NCI-H2029 (cell line): Measurements from ENCODE around the gene TSPAN4.

ENCODE experiments used
- DNase-seq: peaks from one replicate; lab custom pipeline; 2025; lab: John Stamatoyannopoulos, UW

The TSPAN4 gene

DNA sequence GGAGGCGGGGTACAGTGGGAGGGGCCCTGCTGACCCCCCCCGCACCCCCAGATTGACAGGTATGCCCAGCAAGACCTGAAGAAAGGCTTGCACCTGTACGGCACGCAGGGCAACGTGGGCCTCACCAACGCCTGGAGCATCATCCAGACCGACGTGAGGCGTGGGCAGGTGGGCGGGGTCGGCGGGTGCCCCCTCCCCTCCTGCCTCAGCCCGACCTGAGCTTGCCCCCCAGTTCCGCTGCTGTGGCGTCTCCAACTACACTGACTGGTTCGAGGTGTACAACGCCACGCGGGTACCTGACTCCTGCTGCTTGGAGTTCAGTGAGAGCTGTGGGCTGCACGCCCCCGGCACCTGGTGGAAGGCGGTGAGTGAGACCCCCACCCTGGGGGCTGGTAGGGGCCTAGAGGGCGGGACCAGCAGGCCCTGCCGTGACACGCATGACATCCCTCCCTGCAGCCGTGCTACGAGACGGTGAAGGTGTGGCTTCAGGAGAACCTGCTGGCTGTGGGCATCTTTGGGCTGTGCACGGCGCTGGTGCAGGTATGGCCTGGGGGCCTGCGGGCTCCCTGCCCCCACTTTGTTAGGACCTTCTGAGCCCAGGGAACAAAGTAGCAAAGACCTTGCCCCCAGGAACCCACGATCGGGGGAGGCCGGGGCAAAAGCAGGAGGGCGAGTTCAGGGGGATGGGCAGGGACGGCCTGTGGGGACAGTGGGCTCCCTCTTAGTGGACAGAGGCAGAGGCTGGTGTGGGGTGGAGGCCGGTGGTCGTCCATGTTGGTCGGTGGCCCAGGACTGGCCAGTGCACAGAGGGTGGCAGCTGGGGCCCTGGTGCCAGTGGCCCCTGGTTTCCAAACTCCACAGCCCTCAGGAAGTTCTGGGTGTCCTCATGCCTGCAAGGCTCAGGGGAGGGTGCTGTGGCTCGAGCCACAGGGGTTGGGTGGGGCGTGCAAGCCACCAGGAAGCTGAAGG lies 23.1 kb downstream of the TSPAN4 start:
- DNase-seq: no peak

DNA sequence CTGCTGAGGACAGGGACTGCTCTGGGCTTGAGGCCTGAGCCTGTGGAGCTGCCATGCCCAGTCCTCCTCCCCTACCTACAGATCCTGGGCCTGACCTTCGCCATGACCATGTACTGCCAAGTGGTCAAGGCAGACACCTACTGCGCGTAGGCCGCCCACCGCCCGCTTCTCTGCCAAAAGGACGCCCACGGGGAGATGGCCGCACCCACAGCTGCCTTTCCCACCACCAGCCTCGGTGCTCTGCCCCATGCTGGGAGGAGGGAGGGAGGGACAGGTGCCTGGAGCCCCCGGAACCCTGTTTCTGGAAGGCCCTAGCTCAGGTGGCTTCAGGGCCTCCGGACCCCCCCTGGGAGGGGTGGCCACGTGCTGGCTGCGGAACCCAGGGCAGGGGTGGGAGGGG lies 23.8 kb downstream of the TSPAN4 start:
- no peak for DNase-seq

DNA sequence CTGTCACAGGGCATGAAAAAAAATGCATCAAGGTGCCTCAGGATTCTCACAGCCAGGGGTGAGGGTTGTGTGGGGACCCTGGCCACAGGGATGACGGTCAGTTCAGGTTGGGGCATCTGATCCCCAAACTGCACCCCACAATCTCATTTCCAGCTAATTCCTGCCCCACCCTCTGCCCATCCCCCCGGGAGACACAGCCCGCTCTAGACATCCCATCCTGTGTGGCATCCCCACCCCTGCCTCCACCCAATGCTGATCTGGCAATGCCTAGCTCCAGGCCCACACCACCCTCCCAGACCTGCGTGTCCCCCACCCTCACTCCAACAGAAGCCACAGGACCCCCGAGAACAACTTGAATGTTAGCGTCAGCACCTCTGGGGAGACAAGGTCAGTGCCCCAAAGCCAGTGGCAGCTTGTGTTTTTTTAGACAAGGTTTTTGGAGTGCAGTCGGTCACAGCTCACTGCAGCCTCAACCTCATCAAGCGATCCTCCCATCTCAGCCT lies 25.3 kb downstream of the TSPAN4 start:
- DNase-seq: no peak

DNA sequence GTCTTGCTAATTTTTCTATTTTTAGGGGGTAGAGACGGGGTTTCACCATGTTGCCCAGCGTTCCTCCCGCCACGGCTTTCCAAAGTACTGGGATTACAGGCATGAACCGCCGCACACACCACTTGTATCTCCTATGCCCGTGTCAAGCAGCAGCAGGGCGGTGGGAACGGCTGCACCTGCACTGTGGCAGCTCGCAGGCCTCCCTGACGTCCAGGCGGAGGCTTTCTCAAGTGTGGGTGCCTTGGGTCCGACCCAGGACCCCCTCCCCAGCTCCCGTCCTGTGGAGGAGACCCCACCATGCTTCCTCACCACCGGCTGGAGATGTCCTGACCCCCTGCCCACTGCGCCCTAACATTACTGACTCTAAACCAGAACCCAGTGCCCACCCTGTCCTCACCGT lies 25.7 kb downstream of the TSPAN4 start:
- DNase-seq: no peak

DNA sequence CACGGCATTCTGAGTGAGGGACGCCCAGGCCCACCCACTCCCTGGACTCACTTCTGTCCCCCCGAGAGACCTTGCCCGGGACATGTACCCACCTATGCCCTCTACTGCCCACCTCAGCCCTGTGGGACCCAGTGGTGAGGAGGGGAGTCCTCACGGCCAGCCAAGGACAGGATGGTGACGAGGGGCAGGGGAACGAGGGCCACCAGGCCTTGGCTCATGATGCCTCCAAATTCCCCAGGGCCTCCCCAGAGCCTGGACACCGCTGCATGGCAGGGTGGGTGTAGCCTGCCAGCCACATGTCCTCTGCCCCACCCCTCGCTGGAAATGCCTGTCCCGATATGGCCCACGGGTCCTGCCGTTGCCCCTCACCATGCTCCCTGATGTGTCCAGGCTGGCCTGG lies 26.1 kb downstream of the TSPAN4 start:
- DNase-seq: no peak

DNA sequence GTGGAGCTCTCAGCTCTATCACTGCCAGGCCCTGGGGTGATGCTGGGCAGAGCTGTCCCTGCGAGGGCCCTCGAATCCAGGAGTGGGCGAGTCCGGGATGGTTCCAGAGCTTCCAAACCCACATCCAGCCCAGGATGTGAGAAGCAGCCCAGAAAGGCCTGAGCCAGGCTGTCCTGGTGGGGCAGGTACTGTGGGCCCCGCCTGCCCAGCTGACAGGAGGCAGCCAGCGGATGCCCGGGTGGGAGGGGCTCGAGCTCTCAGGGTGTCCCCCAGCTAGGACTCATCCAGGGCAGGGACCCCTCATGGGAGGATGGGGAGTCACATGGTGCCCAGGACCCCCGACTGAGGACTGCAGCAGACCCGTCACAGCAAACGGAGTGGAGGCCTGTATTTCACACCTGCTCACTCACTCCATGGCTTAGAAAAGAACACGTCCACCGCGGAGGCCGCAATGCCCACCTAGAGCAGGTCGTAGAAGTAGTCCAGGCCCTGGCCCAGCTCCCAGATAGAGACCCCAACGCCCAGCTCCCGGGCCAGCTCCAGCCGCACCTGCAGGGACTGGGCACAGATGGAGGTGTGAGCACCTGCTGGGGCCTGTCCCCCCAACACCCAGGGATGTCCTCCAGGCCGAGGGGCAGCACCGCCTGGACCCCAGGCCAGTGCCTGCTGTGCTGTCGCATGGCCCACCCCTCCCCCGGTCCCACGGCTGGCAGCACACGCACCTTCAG lies 26.9 kb downstream of the TSPAN4 start:
- DNase-seq: no peak

DNA sequence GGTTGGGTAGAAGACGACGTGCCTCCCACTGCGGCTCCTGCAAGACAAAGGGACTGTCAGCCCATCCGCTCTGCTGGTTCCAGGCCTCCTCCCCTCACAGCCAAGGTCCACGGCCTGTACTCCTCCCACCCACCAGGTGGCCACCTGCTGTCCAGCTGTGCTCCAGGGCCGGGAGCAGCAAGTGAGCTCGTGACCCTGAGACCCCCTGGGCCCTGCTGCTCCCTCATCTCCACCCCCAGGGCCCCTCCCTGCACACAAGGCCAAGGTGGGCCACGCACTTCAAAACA lies 27.4 kb downstream of the TSPAN4 start:
- no peak for DNase-seq

DNA sequence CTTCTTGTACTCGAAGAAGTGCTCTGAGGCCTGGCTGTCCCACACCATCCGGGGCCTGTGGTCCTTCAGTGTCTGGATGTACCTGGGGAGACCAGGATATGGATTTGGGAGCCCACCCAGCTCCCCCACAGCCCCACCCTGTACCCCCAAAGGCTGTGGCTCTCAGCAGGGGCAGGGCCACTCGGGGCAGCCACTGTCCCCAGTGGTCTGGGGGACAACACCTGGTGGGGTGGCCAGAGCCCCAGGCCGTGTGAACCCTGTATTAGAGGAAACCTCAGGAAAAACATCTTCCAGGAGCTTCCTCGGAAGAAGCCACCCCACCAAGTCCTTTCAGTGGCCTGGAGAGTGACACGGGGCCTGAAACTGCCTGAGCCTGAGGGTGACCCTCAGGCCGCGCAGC lies 27.8 kb downstream of the TSPAN4 start:
- no peak for DNase-seq

DNA sequence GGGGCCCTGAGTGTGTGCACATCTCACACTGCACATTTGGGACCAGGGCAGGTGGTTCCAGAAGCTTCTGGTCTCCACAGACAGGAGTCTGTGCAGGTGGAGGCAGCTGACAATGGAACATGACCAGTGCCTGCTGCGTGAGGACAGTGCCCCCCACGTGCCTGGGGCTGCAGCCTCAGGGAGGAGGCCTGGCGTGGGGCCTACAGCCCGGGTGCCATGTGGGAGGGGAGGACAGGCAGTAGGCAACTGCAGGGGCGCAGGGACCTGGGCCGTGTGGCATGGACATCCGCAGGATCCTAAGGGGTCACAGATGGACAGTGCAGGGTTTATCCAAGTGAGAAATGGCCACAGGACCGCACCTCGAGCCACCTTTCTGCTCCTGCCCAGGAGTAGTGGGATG lies 28.8 kb downstream of the TSPAN4 start:
- no peak for DNase-seq

DNA sequence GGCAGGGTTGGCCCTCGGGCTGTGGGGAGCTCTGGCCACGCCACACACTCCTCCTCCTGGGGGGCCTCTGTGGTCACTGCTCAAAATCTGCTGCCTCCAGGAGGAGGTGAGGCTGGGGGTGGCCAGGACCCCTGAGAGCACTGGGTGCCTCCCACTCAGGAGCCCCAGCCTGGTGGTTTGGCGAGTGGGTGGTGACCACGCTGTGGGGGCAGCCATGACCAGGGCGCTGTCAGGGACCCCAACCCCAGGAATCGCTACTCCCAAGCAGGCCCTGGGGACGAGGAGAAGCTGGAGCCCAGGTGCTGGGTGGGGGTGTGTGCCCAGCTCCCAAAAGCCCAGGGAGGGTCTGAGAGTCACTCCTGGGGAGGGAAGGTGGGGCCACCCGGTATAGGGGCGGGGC lies 30.1 kb downstream of the TSPAN4 start:
- no peak for DNase-seq

DNA sequence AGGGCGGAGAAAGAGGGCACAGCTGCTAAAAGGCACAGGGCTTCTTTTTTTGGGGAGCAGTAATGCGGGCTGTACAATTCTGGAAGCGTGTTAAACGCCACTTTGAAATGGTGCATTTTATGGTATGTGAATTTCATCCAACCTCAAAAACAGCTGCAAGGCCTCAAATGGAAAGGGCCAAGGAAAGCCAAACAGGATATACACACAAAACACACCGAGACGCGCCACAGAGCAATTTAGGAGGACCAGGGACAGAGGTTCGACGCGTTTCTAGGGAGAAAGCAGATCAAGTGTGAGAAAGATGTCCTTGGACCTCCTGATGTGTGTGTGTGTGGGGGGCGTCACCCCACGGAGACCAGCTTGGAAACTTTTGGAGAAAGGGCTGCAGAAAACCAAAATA lies 31.1 kb downstream of the TSPAN4 start:
- DNase-seq: no peak

DNA sequence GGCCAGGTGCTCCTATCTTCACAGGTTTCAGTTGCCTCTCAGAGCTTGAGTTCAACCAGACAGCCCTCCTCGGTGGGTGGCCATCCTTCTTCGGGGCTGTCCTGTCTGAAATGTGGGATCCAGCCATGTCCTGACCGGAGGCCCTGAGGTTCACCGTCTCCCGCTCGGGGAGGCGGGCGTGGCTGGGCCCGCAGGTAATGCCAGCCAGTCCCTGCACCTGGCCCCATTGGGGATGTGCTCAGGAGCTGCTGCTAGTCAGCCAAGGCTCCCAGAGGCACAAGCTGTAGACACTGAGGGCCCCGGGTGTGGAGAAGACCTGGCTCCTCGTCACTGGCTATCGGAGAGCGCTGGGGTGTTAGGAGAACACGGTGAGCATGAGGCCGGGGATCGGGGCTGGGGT lies 32.6 kb downstream of the TSPAN4 start:
- no peak for DNase-seq

DNA sequence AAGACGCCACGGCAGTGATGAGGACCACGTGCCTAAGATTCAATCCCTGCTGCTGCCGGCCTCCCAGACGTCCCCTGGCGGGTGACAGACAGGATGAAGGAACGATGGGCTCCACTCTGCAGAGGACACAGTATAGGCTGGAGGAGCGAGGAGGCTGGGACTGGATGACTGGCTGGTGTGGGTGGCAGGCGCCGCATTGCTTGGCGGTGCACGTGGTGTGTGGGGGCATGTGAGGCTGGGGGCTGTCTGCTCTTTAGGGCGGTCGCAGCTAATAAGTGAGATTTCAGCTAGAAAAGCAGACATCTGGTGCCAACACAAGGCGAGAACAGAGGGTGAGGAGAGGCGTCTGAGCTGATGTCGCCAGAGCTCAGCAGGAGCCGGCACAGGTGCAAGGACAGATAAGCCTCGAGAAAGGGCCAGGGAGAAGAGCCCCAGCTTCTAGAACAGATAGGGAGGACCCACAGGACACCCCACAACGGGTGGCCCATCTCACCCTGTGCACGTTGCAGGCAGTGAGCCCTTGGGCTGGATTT lies 33.2 kb downstream of the TSPAN4 start:
- no peak for DNase-seq

DNA sequence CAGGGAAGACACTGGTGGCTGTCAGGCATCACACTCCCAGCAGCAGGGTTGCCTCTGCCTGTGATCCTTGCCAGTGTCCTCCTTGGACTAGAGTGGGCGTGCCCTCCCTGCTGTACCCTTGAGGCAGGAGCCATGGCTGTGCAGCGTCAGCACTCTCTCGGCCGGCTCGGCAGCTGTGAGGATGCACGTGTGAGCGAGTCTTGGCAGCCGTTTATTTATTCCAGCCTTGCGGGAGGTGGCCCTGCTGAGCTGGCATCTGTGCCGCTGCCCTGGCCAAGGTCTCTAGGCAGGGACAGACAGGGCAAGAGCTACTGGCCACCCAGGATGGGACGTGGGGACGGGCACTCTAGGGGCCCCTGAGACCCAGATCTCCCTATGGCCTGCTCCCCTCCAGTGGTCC lies 33.9 kb downstream of the TSPAN4 start:
- DNase-seq: no peak

DNA sequence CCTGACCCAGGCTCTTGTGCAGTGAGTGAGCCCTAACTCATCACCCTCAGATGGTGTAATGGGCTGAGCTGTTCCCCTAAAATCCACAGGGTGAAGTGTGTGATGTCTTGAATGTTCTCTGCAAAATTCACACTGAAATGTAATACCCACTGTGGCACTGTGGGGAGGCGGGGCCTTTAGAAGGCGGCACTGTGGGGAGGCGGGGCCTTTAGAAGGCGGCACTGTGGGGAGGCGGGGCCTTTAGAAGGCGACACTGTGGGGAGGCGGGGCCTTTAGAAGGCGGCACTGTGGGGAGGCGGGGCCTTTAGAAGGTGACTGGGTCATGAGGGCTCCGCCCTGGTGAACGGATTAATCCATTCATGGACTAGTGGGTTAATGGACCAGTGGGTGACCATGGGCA lies 34.9 kb downstream of the TSPAN4 start:
- no peak for DNase-seq

DNA sequence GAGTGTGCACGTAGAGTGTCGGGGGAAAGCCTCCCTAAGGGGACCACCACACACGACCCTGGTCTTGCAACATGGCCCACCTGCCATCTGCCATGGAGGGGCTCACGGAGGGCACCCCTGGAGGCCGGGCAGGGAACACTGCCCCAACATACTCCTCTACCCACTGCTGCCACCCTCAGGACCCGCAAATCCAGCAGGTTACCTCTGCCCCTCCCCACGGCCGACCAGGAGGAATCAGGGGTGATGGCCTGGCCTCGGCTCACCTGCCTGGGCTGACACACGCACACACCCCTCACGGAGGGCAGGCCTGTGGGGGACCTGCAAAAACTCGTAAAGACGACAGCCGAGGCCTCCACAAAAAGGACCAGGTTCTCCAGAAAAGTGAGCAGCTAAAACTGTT lies 37.8 kb downstream of the TSPAN4 start:
- no peak for DNase-seq

DNA sequence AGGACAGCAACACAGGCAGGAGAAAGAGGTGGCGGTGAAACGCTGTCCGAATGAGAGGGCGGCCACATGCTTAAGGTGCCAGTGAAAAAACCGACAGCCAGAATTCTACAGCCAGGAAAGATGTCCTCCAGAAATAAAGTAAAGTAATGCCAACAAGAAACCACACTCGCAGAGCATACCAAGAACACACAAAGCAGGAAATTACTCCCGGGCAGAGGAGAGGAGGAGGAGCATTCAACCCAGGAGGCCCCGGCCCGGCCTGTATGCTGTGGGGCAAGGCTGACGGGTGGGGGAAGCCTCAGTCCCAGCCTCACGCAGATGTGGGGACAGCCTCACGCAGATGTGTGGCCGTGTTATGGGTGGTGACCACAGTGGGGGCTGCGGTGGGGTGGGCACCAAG lies 39.9 kb downstream of the TSPAN4 start:
- DNase-seq: no peak

DNA sequence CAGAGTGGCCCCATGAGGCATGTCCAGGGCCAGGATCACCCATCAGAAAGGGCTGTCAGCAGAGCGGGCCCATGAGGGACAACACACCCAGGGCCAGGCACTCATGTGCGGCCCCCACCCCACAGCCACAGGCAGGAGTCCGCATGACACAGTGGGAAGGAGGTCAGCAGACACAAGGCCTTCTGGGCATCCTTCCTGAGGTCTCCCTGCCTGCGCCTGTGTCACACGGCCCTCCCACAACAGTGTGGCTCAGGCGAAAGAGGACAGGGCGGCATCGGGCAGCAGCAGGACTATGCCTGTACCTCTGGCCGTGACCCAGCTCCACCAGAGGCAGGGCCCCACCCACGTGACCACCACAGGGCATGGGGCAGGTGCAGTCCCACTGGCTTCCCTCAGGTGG lies 40.9 kb downstream of the TSPAN4 start:
- DNase-seq: no peak

DNA sequence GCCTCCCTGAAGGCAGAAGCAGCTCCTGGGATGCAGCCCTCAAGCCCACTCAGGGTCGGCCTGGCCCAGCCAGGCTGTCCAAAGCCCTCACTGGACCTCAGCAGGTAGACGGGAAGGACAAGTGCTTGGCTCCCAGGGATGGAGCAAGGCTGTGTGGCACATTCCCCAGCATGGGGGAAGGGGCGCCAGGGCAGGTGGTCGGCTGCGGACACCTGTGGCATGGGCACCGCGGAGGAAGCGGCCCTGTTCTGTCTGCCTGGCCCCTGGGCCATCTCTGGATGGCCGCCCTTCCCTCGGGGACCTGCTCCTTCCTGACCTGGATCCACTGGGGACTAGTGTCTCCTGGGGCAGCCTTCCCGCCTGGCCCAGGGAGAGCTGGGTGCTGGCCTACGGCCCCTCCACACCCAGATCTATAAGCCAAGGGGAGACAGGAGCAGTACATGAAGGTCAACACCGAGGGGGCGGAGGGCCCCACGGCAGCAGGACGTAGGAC lies 42.0 kb downstream of the TSPAN4 start:
- no peak for DNase-seq

DNA sequence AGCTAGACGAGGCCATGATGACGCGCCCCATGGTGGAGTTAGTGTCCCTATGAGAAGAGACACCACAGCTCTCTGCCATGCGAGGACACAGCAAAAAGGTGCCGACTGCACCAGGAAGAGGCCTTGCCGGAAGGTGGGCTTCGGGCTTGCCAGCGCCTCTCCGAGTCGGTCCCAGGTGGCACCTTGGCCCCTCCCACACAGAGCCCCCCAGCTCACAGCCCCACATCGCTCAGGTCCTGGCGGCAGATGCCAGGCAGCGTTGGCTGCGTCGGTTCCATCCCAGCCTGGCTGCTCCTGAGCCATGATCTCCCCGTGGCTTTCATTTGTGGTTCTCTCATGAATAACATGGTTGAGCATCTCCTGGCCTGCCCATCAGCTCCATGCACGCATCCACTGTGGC lies 43.9 kb downstream of the TSPAN4 start:
- DNase-seq: no peak

DNA sequence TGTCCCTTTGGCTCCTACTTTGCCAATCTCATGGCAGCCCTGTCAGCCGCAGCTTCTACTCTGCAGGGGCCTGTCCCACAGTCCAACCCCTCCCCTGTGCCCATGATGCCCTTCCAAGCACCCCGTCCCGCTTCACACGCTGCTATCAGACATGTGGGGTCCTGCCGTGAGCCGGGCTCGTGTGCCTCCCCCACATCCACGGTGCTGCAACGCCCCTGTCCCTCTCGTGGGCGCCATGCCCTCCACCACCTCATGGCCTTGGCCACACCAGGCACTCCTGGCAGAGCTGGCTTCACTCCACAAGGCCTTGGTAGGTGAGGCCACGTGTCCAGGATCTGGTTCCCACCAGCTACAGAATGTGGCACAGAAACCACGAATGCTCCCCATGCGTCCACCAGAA lies 44.9 kb downstream of the TSPAN4 start:
- DNase-seq: no peak

DNA sequence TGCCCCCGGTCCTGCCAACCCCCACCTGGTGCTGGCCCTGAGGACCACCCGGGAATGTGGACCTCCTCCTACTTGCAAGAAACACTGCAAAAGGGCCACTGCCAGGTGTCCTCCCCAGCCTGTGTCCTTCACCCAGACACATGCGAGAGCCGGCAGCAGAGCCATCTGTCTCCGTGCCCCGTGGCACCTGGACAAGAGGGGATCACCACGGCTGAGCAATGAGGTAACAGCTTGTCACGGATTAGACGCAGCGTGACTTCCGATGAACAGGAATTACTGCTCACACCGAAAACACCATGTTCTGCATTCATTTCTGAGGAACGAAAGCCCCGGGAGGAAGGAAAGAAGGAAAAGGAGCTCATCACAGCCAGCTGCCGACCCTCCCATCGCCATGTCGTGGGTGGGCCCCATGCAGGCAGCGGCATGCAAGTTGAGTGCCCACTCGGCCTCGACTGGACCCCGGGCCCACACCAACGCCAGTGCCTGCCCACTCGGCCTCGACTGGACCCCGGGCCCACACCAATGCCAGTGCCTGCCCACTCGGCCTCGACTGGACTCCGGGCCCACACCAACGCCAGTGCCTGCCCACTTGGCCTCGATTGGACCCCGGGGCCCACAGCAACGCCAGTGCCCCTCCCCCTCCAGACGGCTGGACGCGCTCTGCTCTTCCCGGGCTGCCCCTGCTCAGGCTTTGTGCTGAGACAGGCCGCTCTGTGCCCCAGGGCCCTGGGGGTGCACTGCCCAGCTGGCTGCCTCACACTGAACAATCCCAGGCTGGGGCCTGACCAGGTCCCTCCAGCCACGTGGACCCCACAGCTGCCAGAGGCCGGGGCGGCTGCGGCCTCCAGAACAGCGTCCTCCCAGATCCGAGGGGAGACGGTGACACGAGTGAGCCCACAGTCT lies 45.9 kb downstream of the TSPAN4 start:
- no peak for DNase-seq
